ENCODE results near the gene PPM1N. TPM values are rescaled to one million over a fixed set of nuclear protein-coding genes. Genes with fewer than 3 reads are reported as not detected.

The PPM1N gene
- total and polyA plus RNA-seq, 2 of the 13 experiments (the other 11 are each of a cell fraction or from before 2014, with no cell fraction given): 0.31 to 1.8 TPM

DNA sequence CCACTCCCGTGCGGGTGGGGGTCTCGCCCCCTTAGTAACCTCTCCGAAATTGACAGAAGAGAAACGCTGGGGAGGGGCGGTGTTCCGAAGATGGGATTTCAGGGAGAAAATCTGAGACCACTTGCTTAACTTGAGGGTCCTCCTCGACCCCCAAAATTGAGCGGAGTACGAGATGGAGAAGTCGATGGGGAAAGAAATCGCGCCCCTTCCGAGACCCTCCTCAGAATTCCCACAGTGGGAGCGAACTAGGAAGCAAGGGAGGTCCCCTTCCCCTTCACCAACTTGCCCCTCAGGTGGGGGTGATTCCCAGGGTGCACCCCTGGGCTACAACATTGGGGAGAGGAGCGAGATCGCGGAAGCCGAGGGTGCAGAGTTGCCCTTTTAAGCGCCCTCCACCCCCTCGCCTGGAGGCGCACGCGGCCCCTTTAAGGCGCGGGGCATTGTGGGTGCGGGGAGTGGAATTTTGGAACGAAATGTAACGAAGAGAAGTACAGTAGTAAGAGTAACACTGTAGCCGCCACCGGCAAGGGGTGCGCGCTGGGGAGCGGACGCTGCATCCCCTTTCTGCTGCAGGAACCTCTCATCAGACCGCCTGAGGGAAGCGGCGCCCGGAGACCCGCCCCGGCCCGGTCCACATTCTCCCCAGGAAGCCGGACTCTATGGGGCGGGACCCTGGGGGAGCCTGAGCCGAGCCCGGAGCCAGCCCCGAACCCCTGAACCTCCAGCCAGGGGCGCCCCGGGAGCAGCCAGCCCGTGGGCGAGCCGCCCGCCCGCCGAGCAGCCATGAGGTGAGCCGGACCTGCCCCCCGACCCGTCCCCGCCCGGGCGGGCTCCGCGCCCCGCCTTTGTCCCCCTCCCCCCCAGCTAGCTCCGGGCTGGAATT is 9.0 kb downstream of the PPM1N start, which contains the start of gene VASP (continued):
- TF ChIP-seq, protein P1, sequence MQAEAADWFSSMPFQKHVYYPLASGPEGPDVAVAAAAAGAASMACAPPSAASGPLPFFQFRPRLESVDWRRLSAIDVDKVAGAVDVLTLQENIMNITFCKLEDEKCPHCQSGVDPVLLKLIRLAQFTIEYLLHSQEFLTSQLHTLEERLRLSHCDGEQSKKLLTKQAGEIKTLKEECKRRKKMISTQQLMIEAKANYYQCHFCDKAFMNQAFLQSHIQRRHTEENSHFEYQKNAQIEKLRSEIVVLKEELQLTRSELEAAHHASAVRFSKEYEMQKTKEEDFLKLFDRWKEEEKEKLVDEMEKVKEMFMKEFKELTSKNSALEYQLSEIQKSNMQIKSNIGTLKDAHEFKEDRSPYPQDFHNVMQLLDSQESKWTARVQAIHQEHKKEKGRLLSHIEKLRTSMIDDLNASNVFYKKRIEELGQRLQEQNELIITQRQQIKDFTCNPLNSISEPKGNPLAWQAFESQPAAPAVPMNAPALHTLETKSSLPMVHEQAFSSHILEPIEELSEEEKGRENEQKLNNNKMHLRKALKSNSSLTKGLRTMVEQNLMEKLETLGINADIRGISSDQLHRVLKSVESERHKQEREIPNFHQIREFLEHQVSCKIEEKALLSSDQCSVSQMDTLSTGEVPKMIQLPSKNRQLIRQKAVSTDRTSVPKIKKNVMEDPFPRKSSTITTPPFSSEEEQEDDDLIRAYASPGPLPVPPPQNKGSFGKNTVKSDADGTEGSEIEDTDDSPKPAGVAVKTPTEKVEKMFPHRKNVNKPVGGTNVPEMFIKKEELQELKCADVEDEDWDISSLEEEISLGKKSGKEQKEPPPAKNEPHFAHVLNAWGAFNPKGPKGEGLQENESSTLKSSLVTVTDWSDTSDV (CRISPR knock-in tag; IDR thresholded peaks at IDR 0.05): no peak
- TF ChIP-seq ZMYM3 (CRISPR knock-in tag; IDR thresholded peaks at IDR 0.05): no peak
- no peak for TF ChIP-seq JUND (CRISPR knock-in tag; IDR thresholded peaks at IDR 0.05)
- no peak for TF ChIP-seq KDM1A (CRISPR knock-in tag; IDR thresholded peaks at IDR 0.05)
- TF ChIP-seq IKZF4 (CRISPR knock-in tag; IDR thresholded peaks at IDR 0.05; ENCODE audit: borderline replicate concordance, low read depth, not compliant biosample characterization): no peak
- TF ChIP-seq ZNF10 (CRISPR knock-in tag; IDR thresholded peaks at IDR 0.05; ENCODE audit: borderline replicate concordance, low read depth): no peak
- 0 out of 2 replicates have a peak, but pooled peaks have one; percentile 11 for TF ChIP-seq MEF2D (CRISPR knock-in tag; IDR thresholded peaks at IDR 0.05)
- TF ChIP-seq, protein P2, sequence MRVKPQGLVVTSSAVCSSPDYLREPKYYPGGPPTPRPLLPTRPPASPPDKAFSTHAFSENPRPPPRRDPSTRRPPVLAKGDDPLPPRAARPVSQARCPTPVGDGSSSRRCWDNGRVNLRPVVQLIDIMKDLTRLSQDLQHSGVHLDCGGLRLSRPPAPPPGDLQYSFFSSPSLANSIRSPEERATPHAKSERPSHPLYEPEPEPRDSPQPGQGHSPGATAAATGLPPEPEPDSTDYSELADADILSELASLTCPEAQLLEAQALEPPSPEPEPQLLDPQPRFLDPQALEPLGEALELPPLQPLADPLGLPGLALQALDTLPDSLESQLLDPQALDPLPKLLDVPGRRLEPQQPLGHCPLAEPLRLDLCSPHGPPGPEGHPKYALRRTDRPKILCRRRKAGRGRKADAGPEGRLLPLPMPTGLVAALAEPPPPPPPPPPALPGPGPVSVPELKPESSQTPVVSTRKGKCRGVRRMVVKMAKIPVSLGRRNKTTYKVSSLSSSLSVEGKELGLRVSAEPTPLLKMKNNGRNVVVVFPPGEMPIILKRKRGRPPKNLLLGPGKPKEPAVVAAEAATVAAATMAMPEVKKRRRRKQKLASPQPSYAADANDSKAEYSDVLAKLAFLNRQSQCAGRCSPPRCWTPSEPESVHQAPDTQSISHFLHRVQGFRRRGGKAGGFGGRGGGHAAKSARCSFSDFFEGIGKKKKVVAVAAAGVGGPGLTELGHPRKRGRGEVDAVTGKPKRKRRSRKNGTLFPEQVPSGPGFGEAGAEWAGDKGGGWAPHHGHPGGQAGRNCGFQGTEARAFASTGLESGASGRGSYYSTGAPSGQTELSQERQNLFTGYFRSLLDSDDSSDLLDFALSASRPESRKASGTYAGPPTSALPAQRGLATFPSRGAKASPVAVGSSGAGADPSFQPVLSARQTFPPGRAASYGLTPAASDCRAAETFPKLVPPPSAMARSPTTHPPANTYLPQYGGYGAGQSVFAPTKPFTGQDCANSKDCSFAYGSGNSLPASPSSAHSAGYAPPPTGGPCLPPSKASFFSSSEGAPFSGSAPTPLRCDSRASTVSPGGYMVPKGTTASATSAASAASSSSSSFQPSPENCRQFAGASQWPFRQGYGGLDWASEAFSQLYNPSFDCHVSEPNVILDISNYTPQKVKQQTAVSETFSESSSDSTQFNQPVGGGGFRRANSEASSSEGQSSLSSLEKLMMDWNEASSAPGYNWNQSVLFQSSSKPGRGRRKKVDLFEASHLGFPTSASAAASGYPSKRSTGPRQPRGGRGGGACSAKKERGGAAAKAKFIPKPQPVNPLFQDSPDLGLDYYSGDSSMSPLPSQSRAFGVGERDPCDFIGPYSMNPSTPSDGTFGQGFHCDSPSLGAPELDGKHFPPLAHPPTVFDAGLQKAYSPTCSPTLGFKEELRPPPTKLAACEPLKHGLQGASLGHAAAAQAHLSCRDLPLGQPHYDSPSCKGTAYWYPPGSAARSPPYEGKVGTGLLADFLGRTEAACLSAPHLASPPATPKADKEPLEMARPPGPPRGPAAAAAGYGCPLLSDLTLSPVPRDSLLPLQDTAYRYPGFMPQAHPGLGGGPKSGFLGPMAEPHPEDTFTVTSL (CRISPR knock-in tag; IDR thresholded peaks at IDR 0.05; ENCODE audit: borderline replicate concordance): no peak
- no peak for TF ChIP-seq ZNF3 (CRISPR knock-in tag; IDR thresholded peaks at IDR 0.05)
- no peak for TF ChIP-seq GABPA (IDR thresholded peaks at IDR 0.05; ENCODE audit: low read depth, low read length)
- TF ChIP-seq GABPA (CRISPR knock-in tag; IDR thresholded peaks at IDR 0.05; ENCODE audit: low read depth): peak; percentile 62
- TF ChIP-seq ZFP36L2 (CRISPR knock-in tag; IDR thresholded peaks at IDR 0.05): no peak
- TF ChIP-seq, protein P3, sequence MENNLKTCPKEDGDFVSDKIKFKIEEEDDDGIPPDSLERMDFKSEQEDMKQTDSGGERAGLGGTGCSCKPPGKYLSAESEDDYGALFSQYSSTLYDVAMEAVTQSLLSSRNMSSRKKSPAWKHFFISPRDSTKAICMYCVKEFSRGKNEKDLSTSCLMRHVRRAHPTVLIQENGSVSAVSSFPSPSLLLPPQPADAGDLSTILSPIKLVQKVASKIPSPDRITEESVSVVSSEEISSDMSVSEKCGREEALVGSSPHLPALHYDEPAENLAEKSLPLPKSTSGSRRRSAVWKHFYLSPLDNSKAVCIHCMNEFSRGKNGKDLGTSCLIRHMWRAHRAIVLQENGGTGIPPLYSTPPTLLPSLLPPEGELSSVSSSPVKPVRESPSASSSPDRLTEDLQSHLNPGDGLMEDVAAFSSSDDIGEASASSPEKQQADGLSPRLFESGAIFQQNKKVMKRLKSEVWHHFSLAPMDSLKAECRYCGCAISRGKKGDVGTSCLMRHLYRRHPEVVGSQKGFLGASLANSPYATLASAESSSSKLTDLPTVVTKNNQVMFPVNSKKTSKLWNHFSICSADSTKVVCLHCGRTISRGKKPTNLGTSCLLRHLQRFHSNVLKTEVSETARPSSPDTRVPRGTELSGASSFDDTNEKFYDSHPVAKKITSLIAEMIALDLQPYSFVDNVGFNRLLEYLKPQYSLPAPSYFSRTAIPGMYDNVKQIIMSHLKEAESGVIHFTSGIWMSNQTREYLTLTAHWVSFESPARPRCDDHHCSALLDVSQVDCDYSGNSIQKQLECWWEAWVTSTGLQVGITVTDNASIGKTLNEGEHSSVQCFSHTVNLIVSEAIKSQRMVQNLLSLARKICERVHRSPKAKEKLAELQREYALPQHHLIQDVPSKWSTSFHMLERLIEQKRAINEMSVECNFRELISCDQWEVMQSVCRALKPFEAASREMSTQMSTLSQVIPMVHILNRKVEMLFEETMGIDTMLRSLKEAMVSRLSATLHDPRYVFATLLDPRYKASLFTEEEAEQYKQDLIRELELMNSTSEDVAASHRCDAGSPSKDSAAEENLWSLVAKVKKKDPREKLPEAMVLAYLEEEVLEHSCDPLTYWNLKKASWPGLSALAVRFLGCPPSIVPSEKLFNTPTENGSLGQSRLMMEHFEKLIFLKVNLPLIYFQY (CRISPR knock-in tag; IDR thresholded peaks at IDR 0.05; ENCODE audit: borderline replicate concordance): no peak
- TF ChIP-seq ZNF256 (CRISPR knock-in tag; conservative IDR thresholded peaks at IDR 0.05): 0 out of 2 replicates have a peak, but pooled peaks have one; percentile 42
- no peak for TF ChIP-seq HES4 (CRISPR knock-in tag; IDR thresholded peaks at IDR 0.05; ENCODE audit: borderline replicate concordance)
- no peak for TF ChIP-seq RNF2 (conservative IDR thresholded peaks at IDR 0.05; ENCODE audit: low read depth)
